ENCODE measurements around the gene ETFB.

The ETFB gene

DNA sequence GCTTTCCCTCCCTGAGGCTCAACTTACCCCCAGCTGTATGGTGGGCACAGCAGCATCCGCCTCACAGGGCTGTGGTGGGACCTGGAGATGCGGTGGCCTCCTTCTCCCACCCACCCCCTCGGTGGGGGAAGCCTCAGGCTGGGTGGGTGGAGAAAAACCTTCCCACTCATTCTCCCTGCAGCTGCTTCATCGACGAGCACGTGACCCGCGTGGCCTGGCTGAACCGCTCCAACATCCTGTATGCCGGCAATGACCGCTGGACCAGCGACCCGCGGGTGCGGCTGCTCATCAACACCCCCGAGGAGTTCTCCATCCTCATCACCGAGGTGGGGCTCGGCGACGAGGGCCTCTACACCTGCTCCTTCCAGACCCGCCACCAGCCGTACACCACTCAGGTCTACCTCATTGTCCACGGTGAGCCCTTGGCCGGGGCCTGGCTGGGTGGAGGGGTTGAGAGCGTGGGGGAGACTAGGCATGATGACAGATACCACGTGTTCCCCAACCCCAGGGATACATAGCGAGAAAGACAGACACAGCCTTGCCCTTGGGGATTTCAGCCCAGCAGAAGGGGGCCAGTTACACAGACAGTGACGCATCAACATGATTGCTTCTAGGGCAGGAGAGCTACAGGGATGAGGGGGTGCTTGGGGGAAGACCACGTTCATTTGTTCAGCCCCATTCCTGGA is 42.6 kb downstream of the ETFB start:
- peaks cover 3% of the 10 kb centered on the region for H3K9me3 Mint-ChIP-seq
- peaks cover 24% of the 10 kb centered on the region for H3K4me1 Mint-ChIP-seq
- H3K27ac Mint-ChIP-seq: no peak overlapping the region
- no peak overlapping the region for H3K4me3 Mint-ChIP-seq
- peaks cover 5% of the 10 kb centered on the region for H3K36me3 Mint-ChIP-seq (ENCODE audit: low read depth)
- TF ChIP-seq, protein P1, sequence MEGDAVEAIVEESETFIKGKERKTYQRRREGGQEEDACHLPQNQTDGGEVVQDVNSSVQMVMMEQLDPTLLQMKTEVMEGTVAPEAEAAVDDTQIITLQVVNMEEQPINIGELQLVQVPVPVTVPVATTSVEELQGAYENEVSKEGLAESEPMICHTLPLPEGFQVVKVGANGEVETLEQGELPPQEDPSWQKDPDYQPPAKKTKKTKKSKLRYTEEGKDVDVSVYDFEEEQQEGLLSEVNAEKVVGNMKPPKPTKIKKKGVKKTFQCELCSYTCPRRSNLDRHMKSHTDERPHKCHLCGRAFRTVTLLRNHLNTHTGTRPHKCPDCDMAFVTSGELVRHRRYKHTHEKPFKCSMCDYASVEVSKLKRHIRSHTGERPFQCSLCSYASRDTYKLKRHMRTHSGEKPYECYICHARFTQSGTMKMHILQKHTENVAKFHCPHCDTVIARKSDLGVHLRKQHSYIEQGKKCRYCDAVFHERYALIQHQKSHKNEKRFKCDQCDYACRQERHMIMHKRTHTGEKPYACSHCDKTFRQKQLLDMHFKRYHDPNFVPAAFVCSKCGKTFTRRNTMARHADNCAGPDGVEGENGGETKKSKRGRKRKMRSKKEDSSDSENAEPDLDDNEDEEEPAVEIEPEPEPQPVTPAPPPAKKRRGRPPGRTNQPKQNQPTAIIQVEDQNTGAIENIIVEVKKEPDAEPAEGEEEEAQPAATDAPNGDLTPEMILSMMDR (IDR thresholded peaks at IDR 0.05): no peak
- DNase-seq: no peak
- peaks cover 48% of the 10 kb centered on the region for H3K27me3 Mint-ChIP-seq (ENCODE audit: low read depth, poor library complexity)

DNA sequence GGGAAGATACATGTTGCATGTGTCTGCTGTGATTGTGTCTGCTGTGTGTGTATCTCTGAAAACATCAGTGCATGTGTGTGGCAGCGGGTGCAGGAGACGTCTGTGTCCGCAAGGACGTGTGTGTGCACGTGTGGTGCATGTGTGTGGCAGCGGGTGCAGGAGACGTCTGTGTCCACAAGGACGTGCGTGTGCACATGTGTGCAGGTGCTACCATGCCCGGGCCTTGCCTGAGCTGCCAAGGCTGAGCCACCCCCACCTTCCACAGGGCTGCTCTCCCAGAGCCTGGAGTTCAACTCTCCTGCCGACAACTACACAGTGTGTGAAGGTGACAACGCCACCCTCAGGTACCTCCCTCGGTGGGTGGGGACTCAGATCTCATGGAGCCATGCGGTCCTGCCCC is 44.4 kb downstream of the ETFB start:
- DNase-seq: no peak

DNA sequence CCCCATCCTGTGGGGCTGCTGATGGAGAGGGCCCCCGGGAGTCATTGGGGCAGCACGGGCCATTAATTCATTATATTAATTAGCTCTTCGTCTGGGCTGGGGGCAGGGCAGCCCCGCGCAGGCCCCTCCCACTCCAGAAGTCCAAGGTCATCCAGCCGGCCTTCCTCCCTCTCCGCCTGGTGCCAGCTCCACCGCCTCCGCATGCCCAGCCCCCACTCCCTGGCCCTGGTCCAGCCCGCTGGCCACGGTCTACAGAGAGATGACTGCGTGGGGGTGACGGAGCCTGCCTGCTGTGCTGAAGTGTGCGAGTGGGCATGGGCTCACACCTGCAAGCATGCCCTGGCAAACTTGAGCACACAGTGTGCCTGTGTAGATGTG is 45.9 kb downstream of the ETFB start:
- H3K4me3 Mint-ChIP-seq: no peak overlapping the region
- H3K27ac Mint-ChIP-seq: no peak overlapping the region

More for the DNA sequence above, 44.4 kb downstream of the ETFB start:
- TF ChIP-seq, protein P1 (IDR thresholded peaks at IDR 0.05): no peak
- H3K9me3 Mint-ChIP-seq: no peaks in the 10 kb centered on the region
- no peak overlapping the region for H3K4me3 Mint-ChIP-seq
- H3K36me3 Mint-ChIP-seq (ENCODE audit: low read depth): no peaks in the 10 kb centered on the region
- peaks cover 36% of the 10 kb centered on the region for H3K27me3 Mint-ChIP-seq (ENCODE audit: low read depth, poor library complexity)
- peaks cover 19% of the 10 kb centered on the region for H3K4me1 Mint-ChIP-seq
- H3K27ac Mint-ChIP-seq: no peak overlapping the region

DNA sequence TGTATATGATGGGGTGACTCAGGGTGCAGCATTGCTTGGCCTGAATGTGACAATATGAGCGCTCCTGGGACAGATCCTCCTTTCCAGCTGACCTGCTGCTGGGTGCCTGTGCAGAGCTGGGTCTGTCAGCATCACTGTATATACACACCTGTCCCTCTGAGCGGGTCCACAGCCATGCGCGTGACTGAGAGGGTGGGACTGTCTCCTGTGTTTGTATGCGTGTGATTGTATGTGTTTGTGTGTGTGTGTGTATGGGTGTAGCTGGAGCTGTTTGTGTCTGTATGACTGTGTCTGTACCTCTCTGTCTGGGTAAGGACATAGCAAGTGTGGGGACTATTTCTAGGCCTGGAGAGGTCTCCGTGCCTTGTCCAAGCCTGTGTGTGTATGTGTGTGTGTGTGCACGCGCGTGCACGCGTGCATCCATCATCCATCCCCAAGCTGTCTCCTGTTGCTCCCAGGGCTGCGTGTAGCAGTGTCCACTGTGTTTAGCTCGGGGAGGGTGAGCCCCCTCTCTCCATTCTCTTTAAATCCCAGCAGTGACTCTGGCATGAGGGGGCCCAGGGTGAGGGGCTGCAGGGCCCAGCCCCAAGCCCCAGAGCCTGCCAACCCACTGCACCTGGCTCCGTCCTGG is 46.4 kb downstream of the ETFB start:
- H3K36me3 Mint-ChIP-seq (ENCODE audit: low read depth): peaks cover 8% of the 10 kb centered on the region
- peaks cover 8% of the 10 kb centered on the region for H3K9me3 Mint-ChIP-seq
- no peak for DNase-seq
- TF ChIP-seq, protein P1 (IDR thresholded peaks at IDR 0.05): no peak
- no peak overlapping the region for H3K4me3 Mint-ChIP-seq
- peaks cover 28% of the 10 kb centered on the region for H3K27me3 Mint-ChIP-seq (ENCODE audit: low read depth, poor library complexity)
- peaks cover 19% of the 10 kb centered on the region for H3K4me1 Mint-ChIP-seq
- no peak overlapping the region for H3K27ac Mint-ChIP-seq

More for the DNA sequence above, 45.9 kb downstream of the ETFB start:
- H3K4me1 Mint-ChIP-seq: peaks cover 19% of the 10 kb centered on the region
- H3K36me3 Mint-ChIP-seq (ENCODE audit: low read depth): peaks cover 3% of the 10 kb centered on the region
- H3K9me3 Mint-ChIP-seq: peaks cover 3% of the 10 kb centered on the region
- TF ChIP-seq, protein P1 (IDR thresholded peaks at IDR 0.05): no peak
- DNase-seq: peak; percentile 44
- peaks cover 25% of the 10 kb centered on the region for H3K27me3 Mint-ChIP-seq (ENCODE audit: low read depth, poor library complexity)

DNA sequence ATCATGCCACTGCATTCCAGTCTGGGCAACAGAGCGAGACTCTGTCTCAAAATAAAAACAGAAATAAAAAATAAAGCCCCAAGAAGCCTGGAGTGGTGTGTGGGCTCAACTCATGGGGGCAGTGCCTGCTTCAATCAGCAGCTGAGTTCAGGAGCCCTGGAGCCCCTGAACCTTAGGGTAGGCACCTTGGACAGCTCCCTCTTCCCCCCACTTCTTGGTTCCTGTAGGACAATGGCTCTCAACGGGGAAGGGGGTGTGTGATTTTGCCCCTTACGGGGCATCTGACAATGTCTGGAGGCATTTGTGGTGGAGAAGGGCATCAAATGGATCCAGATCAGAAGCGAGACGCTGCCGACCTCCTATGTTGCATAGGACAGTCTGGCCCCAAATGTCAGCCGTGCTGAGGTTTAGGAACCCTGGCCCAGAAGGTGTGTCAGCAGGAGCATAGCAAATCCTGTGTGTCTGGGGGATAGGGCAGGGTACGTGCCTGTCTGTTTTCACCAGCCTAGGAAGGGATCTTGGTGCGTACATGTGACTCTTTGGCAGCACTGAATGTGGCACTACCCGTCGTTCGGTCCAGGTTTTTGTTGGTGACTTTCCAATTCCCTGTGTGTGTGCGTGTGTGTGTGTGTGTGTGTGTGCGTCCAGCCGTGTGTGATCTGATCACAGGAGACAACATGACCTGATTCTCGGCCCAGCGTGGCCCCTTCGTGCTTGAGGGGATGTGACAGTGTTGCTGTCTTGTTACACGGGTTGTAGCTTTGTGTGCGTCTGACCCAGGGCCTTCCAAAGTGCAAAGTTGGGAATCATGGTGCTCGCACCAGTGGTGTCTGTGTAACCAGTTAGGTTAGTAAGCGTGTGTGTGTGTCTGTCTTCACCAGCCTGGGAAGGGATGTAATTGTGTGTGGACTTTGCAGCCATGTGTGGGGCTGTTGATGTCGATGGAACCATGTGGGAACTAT is 47.2 kb downstream of the ETFB start:
- peaks cover 13% of the 10 kb centered on the region for H3K9me3 Mint-ChIP-seq
- H3K27ac Mint-ChIP-seq: peak overlapping the region; percentile 50
- H3K4me1 Mint-ChIP-seq: peaks cover 19% of the 10 kb centered on the region
- TF ChIP-seq, protein P1 (IDR thresholded peaks at IDR 0.05): no peak
- H3K36me3 Mint-ChIP-seq (ENCODE audit: low read depth): peaks cover 11% of the 10 kb centered on the region
- no peak overlapping the region for H3K4me3 Mint-ChIP-seq
- H3K27me3 Mint-ChIP-seq (ENCODE audit: low read depth, poor library complexity): peaks cover 32% of the 10 kb centered on the region
- no peak for DNase-seq
